CMK (cell line): ENCODE results near the gene ZNF782.
"Not testable (repeated sequence)": the region's sequence is repeated elsewhere in the genome, so short reads cannot be mapped to it uniquely, and the experiment has no call there.

ENCODE experiments used
- DNase-seq: peaks from one replicate; pipeline ENCODE4 v3.0.0-alpha.2; 2010; ENCODE audit warnings: low read depth

ZNF782 gene

DNA sequence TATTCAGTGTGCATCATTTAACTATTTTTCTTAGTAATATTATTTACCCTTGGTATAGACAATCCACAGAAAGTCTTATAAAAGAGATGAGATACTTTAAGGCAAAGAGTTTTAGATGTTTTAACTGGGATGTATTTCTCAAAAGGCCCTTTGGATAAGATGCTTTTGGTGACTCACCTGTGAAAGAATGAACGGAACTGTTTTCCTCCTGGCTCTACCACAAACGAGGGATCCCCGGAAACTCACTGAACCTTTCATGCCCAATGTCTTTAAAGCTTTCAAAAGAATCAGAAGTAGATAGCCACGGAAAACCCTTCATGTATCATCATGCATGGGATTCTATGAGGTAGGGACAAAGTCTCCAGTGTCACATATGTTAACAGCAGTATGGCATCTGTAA is 1.6 kb downstream of the ZNF782 start:
- no peak for DNase-seq

DNA sequence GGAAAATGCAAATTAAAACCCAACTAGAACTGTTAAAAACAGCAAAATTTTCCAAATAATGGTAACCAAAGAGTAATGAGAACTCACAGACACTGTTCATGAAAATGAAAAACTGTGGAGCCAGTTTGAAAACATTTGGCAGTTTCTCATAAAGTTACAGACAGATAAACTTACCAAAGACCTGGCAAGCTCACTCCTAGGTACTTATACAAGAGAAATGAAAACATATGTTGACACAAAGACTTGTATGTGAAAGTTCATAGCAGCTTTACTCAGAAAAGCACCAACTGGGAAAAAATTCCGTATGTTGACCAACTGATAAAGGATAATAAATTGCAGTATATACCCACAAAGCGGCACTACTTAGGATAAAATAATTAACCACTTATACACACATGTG is 10.3 kb downstream of the ZNF782 start:
- DNase-seq: no peak

DNA sequence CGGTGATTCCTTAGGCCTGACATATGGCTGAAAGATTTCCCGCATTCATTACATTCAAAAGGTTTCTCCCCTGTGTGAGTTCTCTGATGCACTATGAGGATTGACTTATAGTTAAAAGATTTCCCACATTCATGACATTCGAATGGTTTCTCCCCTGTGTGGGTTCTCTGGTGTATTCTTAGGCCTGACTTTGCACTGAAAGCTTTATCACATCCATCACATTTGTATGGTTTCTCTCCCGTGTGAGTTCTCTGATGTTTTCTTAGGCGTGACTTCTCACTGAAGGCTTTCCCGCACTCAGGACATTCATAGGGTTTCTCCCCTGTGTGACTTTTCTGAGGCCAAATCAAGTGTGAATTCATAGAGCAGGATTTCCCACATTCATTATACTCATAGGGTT is 35.8 kb downstream of the ZNF782 start:
- DNase-seq: no peak

DNA sequence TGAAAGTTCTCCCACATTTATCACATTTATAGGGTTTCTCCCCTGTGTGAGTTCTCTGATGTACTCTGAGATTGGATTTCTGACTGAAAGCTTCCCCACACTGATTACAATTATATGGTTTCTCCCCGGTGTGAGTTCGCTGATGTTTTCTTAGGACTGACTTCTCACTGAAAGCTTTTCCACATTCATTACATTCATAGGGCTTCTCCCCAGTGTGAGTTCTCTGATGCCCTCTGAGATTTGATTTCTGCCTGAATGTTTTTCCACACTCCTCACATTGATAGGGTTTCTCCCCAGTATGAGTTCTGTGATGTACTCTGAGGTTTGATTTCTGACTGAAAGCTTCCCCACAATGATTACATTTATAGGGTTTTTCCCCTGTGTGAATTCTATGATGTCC is 36.3 kb downstream of the ZNF782 start:
- DNase-seq: no peak

DNA sequence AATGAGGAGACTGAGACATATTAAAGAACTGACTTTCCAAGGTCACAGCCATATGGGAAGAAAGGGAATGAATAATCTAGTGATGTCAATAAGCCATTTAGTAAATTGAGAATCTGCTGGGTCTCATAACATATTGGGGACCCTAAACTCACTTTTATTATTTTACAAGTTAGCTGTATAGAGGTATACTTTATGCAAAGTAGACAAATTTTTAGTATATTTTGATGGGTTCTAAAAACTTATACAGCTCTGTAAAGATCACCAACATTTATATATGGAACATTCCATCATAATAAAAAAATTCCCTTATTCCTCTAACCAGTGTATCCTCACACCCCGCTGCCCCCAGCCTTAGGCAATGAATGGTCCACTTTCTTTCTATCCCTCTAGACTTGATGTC is 40.7 kb downstream of the ZNF782 start:
- DNase-seq: no peak

DNA sequence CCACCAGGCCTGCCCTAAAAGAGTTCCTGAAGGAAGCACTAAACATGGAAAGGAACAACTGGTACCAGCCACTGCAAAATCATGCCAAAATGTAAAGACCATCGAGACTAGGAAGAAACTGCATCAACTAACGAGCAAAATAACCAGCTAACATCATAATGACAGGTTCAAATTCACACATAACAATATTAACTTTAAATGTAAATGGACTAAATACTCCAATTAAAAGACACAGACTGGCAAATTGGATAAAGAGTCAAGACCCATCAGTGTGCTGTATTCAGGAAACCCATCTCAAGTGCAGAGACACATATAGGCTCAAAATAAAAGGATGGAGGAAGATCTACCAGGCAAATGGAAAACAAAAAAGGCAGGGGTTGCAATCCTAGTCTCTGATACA is 55.4 kb downstream of the ZNF782 start:
- not testable (repeated sequence) for DNase-seq

DNA sequence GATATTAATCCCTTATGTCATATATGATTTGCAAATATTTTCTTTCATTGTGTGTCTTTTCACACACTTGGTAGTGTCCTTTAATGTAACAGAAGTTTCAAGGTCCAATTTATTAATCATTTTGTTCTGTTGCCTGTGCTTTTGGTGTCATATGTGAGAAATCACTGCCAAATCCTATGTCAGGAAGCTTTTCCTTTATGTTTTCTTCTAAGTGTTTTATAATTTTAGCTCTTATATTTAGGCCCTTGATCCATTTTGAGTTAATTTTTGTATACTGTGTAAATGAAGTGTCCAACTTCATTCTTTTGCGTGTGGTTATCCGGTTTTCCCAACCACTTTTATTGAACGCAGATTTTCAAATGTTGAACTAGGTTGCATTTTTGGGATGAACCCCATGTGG is 70.3 kb downstream of the ZNF782 start:
- no peak for DNase-seq

DNA sequence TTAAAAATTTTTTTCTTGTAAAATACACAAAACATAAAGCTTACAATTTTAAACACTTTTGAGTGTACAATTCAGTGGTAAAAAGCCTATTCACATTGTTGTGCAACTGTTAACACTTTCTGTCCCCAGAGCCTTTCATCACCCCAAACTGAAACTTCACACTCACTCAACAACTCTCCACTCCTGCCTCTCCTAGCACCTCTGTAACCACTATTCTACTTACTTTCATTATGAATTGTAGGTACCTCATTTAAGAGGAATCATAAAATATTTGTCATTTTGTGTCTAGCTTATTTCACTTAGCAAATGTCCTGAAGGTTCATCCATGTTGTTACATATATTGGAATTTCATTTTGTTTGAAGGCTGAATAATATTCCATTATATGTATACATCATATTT is 72.1 kb downstream of the ZNF782 start:
- DNase-seq: no peak

DNA sequence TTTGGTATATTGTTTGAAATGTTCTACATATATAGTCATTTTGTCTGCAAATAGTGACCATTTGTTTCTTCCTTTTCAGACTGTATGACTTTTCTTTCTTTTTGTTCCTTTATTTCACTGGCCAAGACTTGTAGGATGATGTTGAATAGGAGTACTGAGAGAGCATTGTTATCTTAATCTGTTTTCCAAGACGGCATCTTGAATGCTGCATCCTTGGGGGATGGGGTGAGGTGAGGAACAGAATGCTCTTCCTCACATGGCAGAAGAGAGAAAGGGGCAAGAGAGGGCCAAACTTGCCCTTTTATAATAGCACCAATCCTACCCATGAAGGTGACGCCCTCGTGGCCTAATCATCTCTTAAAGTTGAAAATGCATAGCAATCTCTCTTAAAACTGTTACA is 72.8 kb downstream of the ZNF782 start:
- DNase-seq: no peak

DNA sequence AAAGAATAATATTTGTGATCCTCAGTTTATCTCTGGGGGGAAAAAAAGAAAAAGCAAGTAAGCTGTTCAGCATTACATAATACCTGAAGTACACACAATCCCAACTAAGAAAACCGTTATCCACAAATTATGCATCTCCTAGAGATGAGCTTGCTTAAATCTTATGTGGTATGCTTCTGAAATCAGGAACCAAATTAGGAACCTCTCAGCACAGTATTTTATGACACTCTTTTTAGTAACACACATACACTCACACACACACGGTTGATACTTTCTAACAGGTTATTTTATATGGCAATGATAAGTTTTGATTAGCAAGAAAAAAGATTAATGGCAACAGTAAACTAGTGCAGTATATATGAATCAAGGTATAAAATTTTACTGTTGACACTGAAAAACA is 75.2 kb downstream of the ZNF782 start:
- DNase-seq: no peak

DNA sequence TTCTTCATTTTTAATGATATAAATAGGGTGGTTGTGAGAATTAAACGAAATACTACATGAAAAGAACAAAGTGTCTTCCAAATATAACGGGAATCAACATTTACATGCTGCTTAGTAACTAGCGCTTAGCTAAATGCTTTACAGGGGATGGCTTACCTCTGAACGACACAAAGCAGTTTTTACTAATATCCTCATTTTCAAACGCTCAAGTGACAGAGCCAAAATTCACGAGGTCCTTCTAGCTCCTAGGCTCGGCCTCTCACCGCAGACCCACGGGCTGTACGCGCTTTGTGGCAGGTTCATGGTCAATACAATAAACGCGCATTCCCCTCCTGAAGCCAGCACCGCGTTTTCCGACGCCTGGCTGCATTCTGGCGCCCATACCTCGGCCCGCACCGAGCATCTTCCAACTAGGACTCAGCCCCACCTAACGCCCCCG is 76.9 kb downstream of the ZNF782 start:
- no peak for DNase-seq

DNA sequence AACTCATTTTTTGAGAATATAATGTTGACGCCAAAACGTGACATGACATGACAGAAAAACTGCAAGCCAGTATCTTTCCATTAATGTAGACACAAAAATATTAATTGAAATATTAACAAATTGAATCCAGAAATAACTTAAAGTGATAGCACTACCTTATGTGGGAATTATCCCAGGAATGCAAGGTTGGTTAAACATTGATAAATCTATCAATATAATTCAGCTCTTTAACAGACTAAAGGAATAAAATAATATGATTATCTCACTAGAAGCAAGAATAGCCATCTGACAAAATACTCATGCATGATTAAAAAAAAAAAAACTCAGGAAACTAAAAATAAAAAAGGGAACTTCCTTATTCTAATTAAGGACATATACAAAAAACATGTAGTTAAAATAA is 83.2 kb downstream of the ZNF782 start:
- no peak for DNase-seq

DNA sequence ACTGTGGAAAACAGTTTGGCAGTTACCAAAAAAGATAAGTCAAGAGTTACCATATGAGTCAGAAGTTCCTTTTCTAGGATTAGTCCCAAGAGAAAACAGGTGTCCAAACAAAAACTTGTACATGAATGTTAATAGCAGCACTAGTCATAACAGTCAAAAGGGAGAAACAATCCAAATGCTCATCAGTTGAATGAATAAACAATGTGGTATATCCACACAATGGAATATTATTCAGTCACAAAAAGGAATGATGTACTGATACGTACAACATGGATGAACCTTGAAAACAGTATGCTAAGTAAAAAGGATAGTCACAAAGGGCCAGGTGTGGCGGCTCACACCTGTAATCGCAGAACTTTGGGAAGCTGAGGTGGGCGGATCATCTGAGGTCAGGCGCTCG is 84.3 kb downstream of the ZNF782 start:
- DNase-seq: no peak
